Esophagus squamous epithelium (tissue), 5 donors: ENCODE data around the gene EIF4EBP2. TPM values are rescaled to one million over a fixed set of nuclear protein-coding genes. Genes with fewer than 3 reads are reported as not detected.

ENCODE experiments used
- DNase-seq: peaks from one replicate; lab custom pipeline; 2025; lab: John Stamatoyannopoulos, UW
- H3K27ac ChIP-seq, 4 donors: fragments of 200-600 bp; sonication (generic); one replicate each; pipeline ENCODE4 v1.5.1; 2016 to 2019; ENCODE audit warnings: mild to moderate bottlenecking in 1 of 4
- H3K27me3 ChIP-seq, 4 donors: fragments of 200-600 bp; sonication (generic); 1 replicate in 3 of 4; 2 replicates in 1 of 4; pipeline versions ENCODE4 v1.5.1 to v1.6.0; 2017 to 2021; ENCODE audit warnings: antibody characterized with exemption in 1 of 4
- H3K36me3 ChIP-seq, 3 donors: fragments of 200-600 bp; sonication (generic); one replicate each; pipeline ENCODE4 v1.5.1; 2016 to 2019
- H3K4me1 ChIP-seq, 3 donors: fragments of 200-600 bp; sonication (generic); one replicate each; pipeline ENCODE4 v1.5.1; 2017 to 2019
- H3K4me3 ChIP-seq, 4 donors: fragments of 200-600 bp; sonication (generic); 1 replicate in 3 of 4; 2 replicates in 1 of 4; pipeline ENCODE4 v1.5.1; 2016 to 2019; ENCODE audit warnings: mild to moderate bottlenecking in 2 of 4, moderate library complexity in 1 of 4
- H3K9me3 ChIP-seq, 3 donors: fragments of 200-600 bp; sonication (generic); one replicate each; pipeline ENCODE4 v1.5.1; 2016 to 2019
- POLR2A ChIP-seq, 4 donors: fragments of 450-650 bp; IDR thresholded peaks; one replicate each; pipeline ENCODE4 v1.6.1; 2017; ENCODE audit warnings: antibody characterized with exemption in 4 of 4, mild to moderate bottlenecking in 4 of 4, moderate library complexity in 3 of 4
- WGBS, 2 donors: methylation state at CpG; one replicate each; pipeline ENCODE4 v1.1.5; 2018; 5-methylcytosine and 5-hydroxymethylcytosine counted together
- intact Hi-C: fragments of 100-400 bp; cut with DNase I; formaldehyde crosslinking; loops from one replicate; pipeline ENCODE4 v1.15.0; 2022
- total RNA-seq, 4 donors: library from RNA; depleted of rRNA; stranded (reverse); fragments of >200 nt; gene quantifications; one replicate each; pipeline ENCODE4 v1.1.0, GENCODE V29; 2016
- TF ChIP-seq, protein P1 (sequence below), 6 experiments: fragments of 450-650 bp in 4 of 6; fragments of 200-600 bp in 2 of 6; sonication (generic) in 2 of 6; IDR thresholded peaks; one replicate each; pipeline ENCODE4 v1.5.1; 2016 to 2019; ENCODE audit warnings: antibody characterized with exemption in 6 of 6, mild to moderate bottlenecking in 4 of 6, moderate library complexity in 4 of 6
- donor health status: DM: yes; HTN: yes; CAD: no.

EIF4EBP2 gene
- total RNA-seq, 4 donors from 2014 or later, result 34.5 to 57.2 (median 43.2) TPM

GRCh38 chr10:70474780-70475179 is 70.8 kb downstream of the EIF4EBP2 start:
- Histone ChIP-seq H3K9me3 (no peaks in the 10 kb centered on the region), H3K4me3 (no peak overlapping the region), H3K27ac (peak overlapping the region in 2 of 4 donors; percentile 20 to 59), H3K27me3 (peaks cover 0 to 14% (median 0%) of the 10 kb centered on the region in 4 donors), H3K4me1 (peaks cover 19 to 71% (median 32%) of the 10 kb centered on the region in 3 donors), H3K36me3 (no peaks in the 10 kb centered on the region)
- DNase-seq, result no peak
- intact Hi-C loops, result no loop called here
- TF ChIP-seq, protein P1, sequence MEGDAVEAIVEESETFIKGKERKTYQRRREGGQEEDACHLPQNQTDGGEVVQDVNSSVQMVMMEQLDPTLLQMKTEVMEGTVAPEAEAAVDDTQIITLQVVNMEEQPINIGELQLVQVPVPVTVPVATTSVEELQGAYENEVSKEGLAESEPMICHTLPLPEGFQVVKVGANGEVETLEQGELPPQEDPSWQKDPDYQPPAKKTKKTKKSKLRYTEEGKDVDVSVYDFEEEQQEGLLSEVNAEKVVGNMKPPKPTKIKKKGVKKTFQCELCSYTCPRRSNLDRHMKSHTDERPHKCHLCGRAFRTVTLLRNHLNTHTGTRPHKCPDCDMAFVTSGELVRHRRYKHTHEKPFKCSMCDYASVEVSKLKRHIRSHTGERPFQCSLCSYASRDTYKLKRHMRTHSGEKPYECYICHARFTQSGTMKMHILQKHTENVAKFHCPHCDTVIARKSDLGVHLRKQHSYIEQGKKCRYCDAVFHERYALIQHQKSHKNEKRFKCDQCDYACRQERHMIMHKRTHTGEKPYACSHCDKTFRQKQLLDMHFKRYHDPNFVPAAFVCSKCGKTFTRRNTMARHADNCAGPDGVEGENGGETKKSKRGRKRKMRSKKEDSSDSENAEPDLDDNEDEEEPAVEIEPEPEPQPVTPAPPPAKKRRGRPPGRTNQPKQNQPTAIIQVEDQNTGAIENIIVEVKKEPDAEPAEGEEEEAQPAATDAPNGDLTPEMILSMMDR (IDR thresholded peaks at IDR 0.05), result no peak
- no peak for TF ChIP-seq POLR2A (IDR thresholded peaks at IDR 0.05)
- 87 to 96% methylated on average over 2 of the region's 2 CpGs for WGBS, 2 donors

GRCh38 chr10:70475661-70476060 is 71.7 kb downstream of the EIF4EBP2 start:
- WGBS, 2 donors, result 41 to 67% methylated on average over 4 to 7 of the region's 8 CpGs
- Histone ChIP-seq H3K4me3 (no peak overlapping the region), H3K27me3 (peaks cover 0 to 14% (median 0%) of the 10 kb centered on the region in 4 donors), H3K27ac (peak overlapping the region in 2 of 4 donors; percentile 20 to 59), H3K9me3 (no peaks in the 10 kb centered on the region), H3K36me3 (no peaks in the 10 kb centered on the region), H3K4me1 (peaks cover 19 to 80% (median 35%) of the 10 kb centered on the region in 3 donors)
- intact Hi-C loops, result no loop called here
- DNase-seq, result no peak
- TF ChIP-seq POLR2A (IDR thresholded peaks at IDR 0.05), result no peak
- TF ChIP-seq, protein P1 (IDR thresholded peaks at IDR 0.05), result no peak

DNA sequence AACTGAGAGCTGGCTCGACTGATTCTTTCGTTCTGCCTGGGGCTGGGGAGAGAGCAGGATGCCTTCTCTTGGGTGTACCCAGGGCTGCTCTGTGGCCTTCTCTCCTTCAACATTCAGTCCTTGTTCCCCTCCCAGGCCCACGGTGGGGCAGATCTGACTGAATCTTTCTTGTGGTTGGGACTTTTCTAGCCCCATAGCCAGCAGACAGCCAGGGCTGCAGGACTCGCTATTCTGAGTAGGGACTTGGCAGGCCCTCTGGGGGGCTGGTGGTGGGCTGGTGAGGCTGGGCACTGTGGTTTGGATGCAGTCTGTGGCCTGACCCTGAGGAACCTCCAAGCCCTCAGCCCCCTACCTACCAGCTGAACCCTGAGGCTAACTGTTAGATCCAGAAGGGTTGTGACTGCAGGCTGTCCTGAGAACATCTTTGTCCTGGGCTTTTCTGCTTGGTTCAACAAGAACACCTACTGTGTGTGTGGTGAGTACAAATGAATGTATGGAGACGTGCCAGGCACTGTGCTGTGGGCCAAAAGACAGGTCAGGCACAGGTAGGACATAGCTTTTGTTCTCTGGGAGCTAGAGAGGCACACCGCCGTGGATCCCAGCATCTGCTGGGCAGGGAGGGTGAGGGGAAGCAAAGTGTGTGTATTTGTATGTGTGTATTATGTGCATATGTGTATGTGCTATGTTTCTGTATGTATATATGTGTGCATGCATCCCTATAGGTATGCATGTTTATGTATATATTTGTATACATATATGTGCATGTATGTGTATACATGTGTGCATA is 72.5 kb downstream of the EIF4EBP2 start:
- WGBS, 2 donors, result 59 to 63% methylated on average over 3 to 5 of the region's 7 CpGs
- no peak for DNase-seq
- TF ChIP-seq, protein P1 (IDR thresholded peaks at IDR 0.05), result no peak
- TF ChIP-seq POLR2A (IDR thresholded peaks at IDR 0.05), result no peak
- no peak overlapping the region for H3K27ac ChIP-seq
- no peaks in the 10 kb centered on the region for H3K36me3 ChIP-seq
- intact Hi-C loops, result no loop called here
- no peak overlapping the region for H3K4me3 ChIP-seq
- no peaks in the 10 kb centered on the region for H3K9me3 ChIP-seq
- peaks cover 21 to 87% (median 35%) of the 10 kb centered on the region in 3 donors for H3K4me1 ChIP-seq
- H3K27me3 ChIP-seq, result peaks cover 0 to 14% (median 0%) of the 10 kb centered on the region in 4 donors

DNA sequence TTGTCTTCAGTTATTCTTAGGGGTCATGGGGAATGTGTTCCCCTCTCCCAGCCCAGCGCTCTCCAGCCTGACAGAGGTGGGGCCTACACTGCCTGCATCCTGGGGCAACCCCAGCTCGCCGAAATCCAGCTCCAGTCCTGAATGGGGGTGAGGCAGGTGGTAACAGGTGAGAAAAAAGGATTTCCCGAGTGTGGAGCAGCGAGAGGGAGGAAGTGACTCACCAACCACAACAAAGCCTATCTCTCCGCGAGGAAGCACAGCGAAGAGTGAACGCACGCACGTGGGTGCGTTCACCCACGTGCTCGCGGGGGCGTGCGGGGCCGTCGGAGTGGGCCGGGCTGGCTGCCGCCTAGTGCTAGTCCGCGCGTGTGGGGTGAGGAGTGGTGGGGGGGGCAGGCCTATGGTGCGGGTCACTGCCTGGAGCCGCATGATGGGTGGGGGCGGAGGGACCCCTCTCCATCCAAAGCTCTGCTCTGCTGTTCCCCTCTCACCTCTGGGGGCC is 73.8 kb downstream of the EIF4EBP2 start:
- Histone ChIP-seq H3K27me3 (peaks cover 0 to 14% (median 0%) of the 10 kb centered on the region in 4 donors), H3K27ac (peak overlapping the region; percentile 49 to 86 (median 72)), H3K4me3 (peak overlapping the region; percentile 43 to 87 (median 62)), H3K4me1 (peaks cover 31 to 96% (median 45%) of the 10 kb centered on the region in 3 donors), H3K36me3 (no peaks in the 10 kb centered on the region), H3K9me3 (no peaks in the 10 kb centered on the region)
- WGBS, 2 donors, result 0 to 4% methylated on average over 1 to 7 of the region's 27 CpGs
- no peak for DNase-seq
- TF ChIP-seq POLR2A (IDR thresholded peaks at IDR 0.05), result no peak
- TF ChIP-seq, protein P1 (IDR thresholded peaks at IDR 0.05), result no peak
- intact Hi-C loops, result no loop called here

Other genes starting within 250 kb of the EIF4EBP2 start
- gene SAR1A, start 233.6 kb upstream of the EIF4EBP2 start, total RNA-seq, result 10 to 100 TPM; 27.3 to 62.4 (median 45.5) TPM
- gene PPA1, start 170.7 kb upstream of the EIF4EBP2 start, total RNA-seq, result 100 to 1,000 TPM; 129 to 210 (median 157) TPM
- gene NPFFR1, start 120.1 kb upstream of the EIF4EBP2 start, total RNA-seq, result under 1 TPM in 2 of 4 donors, not detected in 2; 0.19 to 0.32 TPM
- 1 to 10 TPM; 2.8 to 5.3 (median 4.7) TPM for gene LRRC20, start 21.5 kb upstream of the EIF4EBP2 start, total RNA-seq
- not detected for gene NODAL, start 37.5 kb downstream of the EIF4EBP2 start, total RNA-seq
- gene PALD1, start 74.6 kb downstream of the EIF4EBP2 start, total RNA-seq, result 10 to 100 TPM in 1 of 4 donors, 1 to 10 TPM in 3; 2.6 to 11.3 (median 4.5) TPM
- 1 to 10 TPM in 3 of 4 donors, under 1 TPM in 1; 0.26 to 7.3 (median 6.5) TPM for gene PRF1, start 198.6 kb downstream of the EIF4EBP2 start, total RNA-seq